Dedifferentiated amniotic fluid mesenchymal stem cell (primary cell): Measurements from ENCODE around the gene RAD51C.
A peak's percentile ranks its signal among the peaks of the same experiment; 100 is the strongest.
"Not testable (repeated sequence)": the region's sequence is repeated elsewhere in the genome, so short reads cannot be mapped to it uniquely, and the experiment has no call there.

Experiments used
- DNase-seq: peaks from one replicate; pipeline ENCODE4 v3.0.0-alpha.2; 2016; ENCODE audit errors: extremely low spot score

The RAD51C gene

GRCh38 chr17:58692239-58693055, at the start of gene RAD51C:
Gene RAD51C, plus strand, starts transcription at chr17:58692602. Its CDS starts 42 bp downstream, at chr17:58692644.
- peak; percentile 38 for DNase-seq

- DNase-seq, result no peak
Observed at GRCh38 chr17:58643147-58643546, 49.3 kb upstream of the RAD51C start.

DNA sequence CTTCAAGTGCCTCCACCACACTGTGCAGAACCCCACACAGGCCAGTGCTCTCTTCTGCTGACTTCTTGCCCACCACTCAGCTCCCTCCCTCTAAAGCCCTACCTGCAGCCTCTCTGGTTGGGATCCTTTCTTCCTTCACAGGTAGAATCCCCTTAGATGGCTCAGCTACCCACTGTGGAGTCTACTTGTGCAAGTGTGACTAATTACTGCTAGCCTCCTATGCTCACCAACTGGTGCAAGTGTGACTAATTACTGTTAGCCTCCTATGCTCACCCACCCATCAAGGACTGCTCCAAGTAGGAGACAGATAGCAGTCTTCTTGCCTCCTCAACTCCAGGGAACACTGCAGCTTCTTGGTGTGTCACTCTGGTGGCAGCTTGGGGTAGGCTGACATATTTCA, 44.2 kb upstream of the RAD51C start:
- DNase-seq, result no peak

DNA sequence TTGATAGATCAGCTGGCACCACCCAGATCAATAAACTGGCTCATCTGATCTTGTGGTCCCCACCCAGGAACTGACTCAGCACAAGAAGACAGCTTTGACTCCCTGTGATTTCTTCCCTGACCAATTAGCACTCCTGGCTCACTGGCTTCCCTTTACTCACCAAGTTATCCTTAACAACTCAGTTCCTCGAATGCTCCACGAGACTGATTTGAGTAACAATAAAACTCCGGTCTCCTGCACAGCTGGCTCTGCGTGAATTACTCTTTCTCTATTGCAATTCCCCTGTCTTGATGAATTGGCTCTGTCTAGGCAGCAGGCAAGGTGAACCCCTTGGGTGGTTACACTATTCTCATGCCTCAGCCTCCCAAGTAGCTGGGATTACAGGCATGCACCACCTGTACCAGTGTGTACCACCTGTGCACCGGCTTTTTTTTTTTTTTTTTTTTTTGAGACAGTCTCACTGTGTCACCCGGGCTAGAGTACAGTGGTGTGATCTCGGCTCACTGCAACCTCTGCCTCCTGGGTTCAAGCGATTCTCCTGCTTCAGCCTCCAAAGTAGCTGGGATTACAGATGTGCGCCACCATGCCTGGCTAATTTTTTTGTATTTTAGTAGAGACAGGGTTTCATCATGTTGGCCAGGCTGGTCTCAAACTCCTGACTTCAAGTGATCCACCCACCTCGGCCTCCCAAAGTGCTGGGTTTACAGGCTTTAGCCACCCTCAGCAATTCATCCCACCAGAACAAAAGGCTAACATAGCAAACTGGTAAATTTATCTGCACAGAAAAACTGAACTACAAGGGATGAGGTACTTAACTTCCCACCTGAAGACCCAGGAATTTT, 34.2 kb upstream of the RAD51C start:
- not testable (repeated sequence) for DNase-seq

GRCh38 chr17:58658804-58659713, 33.3 kb upstream of the RAD51C start:
- DNase-seq, result peak; percentile 79

- not testable (repeated sequence) for DNase-seq
Observed at GRCh38 chr17:58659714-58660084, 32.7 kb upstream of the RAD51C start.

DNA sequence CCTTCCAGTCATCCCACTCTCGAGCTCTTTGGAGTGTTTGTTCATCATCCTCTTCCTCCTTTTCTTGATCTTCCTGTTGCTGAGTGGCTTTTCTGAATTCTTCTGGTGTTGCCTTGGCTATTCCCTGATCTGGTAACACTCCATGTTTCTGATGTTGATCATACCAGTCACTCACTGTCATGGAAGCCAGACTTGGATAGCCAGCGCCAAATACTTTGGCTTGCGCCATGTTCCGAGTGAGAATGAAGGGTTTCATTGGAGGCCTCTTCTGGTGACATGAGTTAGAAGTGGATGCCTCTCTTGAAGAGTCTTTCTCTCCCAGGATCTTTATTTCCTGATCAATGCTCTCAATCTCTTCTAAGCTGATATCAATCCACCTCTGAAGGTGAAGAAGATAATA, 31.8 kb upstream of the RAD51C start:
- DNase-seq, result no peak

DNA sequence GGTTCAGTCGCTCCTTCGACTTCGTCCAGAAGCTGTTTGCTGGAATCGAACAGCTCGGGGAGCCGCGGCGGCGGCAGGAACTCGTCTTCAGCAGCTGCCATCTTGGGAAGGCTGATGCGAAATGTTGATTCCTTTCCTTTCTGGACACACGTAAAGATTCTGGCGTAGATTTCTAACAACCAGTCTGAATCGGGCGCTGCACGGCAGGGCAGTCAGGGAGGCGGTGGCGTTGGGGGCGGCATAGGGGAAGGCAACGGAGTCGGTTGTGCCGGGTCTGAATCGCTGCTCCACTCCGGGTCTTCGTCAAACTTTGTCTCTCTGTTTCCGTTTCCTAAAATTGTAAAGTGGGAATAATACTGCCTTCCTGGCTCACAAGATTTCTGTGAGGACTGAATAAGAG, 30.9 kb upstream of the RAD51C start:
- DNase-seq, result no peak

DNA sequence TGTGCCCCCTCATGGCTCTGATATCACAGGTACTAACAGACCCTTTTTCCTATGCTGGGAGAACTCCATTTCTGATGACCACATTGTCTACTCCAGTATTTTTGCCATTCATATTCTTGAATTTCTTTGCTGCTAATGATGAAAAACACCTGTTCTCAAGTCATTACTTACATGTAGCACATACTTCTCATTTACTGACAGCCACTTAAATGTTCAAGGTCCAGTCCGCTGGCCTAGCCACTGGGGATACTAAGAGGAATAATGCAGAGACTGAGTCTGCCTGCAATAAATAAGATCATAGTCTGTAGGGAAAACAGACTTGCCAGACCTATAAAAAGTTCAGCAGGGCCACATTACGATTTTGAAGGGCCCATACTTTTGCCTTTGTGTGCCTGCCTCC, 28.1 kb upstream of the RAD51C start:
- no peak for DNase-seq

GRCh38 chr17:58665946-58666857, 26.2 kb upstream of the RAD51C start:
- DNase-seq, result no peak

DNA sequence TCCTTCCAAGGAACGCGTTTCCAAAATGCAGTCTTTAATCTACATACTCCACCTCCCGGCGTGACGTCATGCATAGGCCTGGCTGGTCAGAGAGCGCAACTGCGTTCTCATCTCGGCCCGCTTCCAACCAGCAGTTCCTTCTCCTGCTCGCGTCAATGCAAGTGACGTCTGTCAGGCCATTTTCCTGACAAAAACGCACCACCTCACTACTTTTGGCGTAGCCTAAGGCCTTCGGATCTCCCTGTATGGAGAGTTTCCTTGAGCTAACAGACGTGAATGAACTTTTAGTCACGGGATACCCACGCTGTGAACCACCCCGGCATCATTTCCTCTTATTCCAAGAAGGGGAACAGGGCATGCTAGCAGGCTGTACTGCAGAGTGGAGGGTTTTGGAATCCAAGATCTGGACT, 25.5 kb upstream of the RAD51C start:
- peak; percentile 18 for DNase-seq

DNA sequence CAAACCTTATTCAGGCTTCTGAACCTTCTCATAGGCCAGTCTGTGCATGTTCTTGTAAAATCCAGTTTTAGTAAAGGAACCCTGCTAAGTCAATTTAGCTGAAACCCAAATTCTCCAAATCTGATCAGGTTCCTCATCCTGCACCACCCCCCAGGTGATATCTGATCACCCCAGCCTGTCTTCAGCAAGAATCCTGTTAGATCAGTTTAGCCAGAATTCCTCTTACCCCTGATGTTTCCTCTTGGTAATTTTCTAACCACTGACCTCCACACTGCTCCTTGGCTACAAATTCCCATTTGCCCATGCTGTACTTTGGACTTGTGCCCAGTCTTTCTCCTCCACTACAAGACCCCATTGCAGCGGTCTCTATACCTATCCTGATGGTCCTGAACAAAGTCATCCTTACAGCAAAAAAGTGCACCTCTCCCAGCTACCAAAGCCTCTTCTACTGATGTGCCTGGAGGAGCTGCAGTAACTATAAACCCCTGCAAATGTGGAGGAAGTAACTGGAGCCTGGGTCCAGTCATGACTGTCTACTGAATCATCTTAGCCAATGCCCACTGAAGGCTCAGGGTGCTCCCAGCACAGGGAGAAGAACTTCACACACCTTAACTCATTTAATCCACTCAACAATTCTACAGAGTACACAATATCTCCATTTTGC, 24.3 kb upstream of the RAD51C start:
- no peak for DNase-seq

GRCh38 chr17:58668598-58668935, 23.8 kb upstream of the RAD51C start:
- DNase-seq, result no peak

- DNase-seq, result no peak
Observed at GRCh38 chr17:58669853-58670252, 22.5 kb upstream of the RAD51C start.

GRCh38 chr17:58671969-58672368, 20.4 kb upstream of the RAD51C start:
- DNase-seq, result no peak

DNA sequence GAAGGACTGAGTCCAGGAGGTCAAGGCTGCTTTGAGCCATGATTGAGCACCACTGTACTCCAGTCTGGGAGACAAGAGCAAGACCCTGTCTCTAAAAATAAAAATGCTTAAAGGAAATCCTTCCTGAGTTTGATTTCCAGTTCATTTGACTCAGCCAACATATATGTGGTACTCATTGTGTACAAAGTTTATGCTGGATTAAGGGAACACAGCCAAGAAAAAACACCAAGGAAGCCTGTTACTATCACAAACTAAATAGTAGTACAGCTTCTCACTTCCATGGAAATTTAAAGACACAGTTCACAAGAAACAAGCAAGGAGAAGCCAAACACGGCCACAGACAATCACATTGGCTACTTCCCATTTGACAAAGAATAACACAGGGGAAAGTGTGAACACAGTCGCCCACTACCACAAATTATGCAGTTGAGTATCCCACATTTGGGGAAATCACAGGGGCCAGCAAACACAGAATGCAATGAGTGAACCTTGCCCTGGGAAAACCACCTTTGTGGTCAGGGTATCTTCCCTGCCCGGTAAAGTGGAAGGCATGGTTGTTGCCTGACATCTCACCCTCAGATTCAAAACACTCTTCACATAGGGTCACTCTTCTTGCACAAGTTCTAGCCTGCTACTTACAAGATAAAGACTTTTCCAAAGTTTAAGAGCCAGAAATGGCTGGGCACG, 15.1 kb upstream of the RAD51C start:
- no peak for DNase-seq

DNA sequence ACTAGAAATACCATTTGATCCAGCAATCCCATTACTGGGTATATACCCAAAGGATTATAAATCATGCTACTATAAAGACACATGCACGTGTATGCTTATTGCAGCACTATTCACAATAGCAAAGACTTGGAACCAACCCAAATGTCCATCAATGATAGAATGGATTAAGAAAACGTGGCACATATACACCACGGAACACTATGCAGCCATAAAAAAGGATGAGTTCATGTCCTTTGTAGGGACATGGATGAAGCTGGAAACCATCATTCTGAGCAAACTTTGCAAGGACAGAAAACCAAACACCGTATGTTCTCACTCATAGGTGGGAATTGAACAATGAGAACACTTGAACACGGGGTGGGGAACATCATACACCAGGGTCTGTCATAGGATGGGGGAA, 14.1 kb upstream of the RAD51C start:
- DNase-seq, result not testable (repeated sequence)

DNA sequence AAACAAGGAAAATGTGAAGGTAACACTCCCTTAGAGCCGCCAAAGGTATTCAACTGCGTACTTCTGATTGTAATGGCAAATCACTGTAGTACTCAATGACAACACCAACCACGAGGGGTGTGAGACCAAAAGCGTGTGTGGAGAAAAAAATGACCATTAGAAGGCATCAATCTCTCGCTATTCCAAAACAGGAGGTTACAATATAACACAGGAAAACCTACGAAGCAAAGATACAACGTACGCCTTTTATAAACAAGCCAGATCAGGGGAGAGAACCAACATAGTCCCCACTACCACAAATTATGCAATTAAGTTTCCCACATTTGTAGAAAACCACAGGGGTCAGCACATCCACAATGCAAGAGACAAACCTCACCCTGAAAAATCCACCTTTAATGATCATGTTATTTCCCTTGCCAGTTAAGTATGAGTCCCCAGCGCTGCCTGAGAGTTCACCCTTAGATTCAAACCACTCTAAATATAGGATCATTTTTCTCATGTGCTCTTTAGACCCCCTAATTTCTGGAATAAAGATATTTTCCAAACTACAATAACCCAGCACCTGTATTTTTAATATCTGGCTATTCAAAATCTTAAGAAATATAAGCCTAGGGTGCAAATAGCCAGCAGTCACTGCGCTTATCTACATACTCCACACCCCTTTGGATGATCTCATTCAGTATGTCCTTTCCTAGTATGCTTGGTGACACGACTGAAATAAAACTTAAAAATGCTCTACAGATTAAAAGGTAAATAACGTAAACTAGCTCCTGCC, 13.0 kb upstream of the RAD51C start:
- DNase-seq, result no peak

DNA sequence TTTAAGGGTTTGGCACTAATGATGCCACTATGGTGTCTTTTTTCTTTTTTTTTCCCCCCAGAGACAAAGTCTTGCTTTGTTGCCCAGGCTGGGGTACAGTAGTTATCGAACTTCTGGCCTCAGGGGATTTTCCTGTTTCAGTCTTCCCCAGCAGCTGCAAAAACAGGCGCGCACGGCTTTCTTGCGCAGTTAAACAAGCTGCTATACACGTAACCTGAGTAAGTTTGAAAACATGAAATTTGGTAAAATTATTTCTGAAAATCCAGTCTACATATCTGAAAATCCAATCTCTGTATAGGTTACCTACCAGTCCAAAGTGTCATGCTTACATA, 12.4 kb upstream of the RAD51C start:
- no peak for DNase-seq
